Forelimb muscle (tissue), 1 donor: ENCODE results near the gene DCD. TPM values are rescaled to one million over a fixed set of nuclear protein-coding genes. Genes with fewer than 3 reads are reported as not detected.
"Not testable (repeated sequence)": the region's sequence is repeated elsewhere in the genome, so short reads cannot be mapped to it uniquely, and the experiment has no call there.

ENCODE experiments used
- DNase-seq: peaks from one replicate; pipeline ENCODE4 v3.0.0-alpha.2; 2013; ENCODE audit warnings: low read depth
- polyA plus RNA-seq: library from polyadenylated mRNA; unstranded; fragments of 120-200 nt; gene quantifications from one replicate; pipeline ENCODE4 v1.2.1, GENCODE V29; 2013; ENCODE audit not compliant: insufficient read length

The DCD gene, protein sequence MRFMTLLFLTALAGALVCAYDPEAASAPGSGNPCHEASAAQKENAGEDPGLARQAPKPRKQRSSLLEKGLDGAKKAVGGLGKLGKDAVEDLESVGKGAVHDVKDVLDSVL
- polyA plus RNA-seq: not detected

DNA sequence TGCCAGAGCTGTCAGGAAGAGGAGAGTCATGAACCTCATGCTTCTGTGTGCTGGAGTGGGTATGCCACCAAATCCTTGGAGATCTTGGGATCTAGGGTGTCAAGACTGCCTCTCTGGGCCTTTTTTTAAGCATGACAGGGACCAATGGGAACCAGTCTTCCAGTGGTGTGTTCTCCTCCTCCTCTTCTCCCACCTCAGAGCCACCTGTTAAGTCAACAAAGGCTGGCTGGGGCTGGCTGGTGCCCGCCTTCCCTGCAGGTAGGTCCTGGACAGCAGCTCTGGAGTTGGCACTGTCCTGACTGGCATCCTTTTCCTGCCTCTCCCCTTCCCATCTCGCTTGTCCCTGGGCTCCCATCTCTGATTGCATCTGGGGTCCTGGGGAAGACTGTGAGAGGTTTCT is at the start of gene DCD:
TSS of gene DCD (minus strand) at position 101 of the 400 bp plus-strand sequence. CDS start at position 39, 62 bp downstream.
- DNase-seq: no peak

DNA sequence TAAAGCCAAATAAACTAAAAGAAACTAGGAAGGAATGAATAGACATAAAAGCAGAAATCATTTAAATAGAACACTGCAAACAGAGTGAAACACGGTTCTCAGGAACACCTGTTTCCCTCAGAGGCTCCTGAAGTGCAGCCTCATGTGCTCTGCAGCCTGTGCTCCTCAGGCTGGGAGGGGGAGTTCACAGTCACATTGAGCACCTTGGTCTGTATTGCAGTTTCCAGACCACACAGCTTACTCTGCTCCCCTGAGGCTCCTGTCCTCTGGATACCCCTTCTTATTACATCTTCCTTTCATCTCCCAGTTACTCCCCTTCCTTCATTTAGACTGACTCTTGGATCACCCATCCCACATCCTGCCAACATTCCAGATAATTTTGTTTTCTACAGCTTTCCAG is 49.7 kb upstream of the DCD start:
- DNase-seq: peak; percentile 14

DNA sequence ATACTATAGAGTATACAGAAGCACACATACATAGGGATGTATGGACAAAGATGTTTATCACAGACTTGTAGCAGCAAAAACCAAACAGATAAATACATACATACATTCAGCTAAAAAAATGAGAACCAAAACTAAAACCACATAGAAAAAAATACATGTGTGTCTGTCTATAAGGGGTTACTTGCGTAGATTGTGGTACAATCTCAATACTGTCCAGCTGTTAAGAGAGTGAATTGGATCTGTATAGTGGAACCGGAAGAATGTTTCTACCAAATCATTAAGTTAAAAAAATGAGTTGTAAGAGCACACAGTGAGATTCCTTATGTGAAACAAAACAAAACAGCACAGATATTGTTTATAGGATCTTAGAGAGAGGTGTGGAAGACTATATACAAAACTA is 44.2 kb upstream of the DCD start:
- no peak for DNase-seq

DNA sequence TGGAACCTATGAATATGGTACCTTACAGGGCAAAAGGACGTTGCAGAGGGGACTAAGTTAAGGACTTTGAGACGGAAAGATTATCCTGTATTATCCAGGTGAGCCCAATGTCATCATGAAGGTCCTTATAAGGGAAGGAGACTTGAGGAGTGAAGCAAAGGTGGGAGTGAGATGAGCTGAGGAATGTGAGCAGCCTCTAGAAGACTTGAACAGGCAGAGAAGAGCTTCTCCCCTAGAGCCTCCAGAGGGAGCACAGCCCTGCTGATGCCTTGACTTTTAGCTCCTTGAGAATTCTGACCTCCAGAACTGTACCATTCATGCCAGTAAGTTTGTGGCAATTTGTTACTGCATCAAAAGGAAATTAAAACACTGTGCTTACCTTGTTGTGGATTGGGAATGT is 41.8 kb upstream of the DCD start:
- no peak for DNase-seq

DNA sequence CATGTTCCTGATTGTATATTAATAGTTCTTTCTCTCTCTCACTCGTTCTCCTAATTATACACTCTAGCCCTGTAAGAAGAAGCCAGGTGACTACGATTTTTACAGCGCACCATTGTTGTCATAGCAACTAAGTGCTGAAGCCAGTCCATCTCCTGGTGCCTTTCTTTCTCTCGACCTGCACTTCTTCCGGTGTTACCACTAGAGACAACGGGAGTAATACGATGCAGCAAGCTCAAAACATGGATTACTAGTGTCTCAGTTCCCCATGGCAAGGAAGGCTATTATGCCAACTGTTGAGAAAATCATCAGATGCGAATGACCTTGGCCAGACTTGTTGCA is 40.8 kb upstream of the DCD start:
- DNase-seq: no peak

DNA sequence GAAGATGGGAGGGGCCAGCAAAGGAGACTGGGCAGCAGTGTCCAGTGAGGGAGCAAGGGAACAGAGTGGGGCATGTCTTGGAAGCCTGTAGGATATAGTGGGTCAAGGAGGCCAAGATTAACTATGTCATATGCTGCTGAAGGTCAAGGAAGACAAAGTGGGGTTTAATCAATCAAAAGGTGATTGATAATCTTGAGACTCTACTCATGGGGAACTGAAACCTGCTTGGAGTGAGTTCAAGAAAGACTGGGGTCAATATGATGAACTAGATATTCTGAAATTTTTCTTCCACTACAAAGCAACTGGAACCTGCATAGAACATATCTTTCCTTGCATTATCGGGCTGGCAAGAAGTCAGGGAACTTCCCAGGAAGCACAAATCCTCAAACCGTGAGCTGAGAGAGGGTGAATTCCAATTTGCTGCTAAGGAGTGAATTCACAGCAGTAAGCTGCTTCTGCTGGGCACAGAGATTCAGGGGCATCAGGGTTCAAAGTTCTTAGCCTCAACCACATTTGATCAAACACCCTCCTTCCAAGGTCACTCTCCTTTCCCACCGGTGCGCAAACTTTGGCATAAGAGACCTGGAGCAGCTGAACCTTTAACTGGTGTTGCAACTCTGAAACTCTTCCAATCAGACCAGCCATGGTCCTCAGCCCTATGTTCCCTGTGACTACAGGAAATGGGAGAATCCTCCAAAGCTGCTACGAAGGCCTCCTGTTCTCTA is 40.3 kb upstream of the DCD start:
- no peak for DNase-seq

DNA sequence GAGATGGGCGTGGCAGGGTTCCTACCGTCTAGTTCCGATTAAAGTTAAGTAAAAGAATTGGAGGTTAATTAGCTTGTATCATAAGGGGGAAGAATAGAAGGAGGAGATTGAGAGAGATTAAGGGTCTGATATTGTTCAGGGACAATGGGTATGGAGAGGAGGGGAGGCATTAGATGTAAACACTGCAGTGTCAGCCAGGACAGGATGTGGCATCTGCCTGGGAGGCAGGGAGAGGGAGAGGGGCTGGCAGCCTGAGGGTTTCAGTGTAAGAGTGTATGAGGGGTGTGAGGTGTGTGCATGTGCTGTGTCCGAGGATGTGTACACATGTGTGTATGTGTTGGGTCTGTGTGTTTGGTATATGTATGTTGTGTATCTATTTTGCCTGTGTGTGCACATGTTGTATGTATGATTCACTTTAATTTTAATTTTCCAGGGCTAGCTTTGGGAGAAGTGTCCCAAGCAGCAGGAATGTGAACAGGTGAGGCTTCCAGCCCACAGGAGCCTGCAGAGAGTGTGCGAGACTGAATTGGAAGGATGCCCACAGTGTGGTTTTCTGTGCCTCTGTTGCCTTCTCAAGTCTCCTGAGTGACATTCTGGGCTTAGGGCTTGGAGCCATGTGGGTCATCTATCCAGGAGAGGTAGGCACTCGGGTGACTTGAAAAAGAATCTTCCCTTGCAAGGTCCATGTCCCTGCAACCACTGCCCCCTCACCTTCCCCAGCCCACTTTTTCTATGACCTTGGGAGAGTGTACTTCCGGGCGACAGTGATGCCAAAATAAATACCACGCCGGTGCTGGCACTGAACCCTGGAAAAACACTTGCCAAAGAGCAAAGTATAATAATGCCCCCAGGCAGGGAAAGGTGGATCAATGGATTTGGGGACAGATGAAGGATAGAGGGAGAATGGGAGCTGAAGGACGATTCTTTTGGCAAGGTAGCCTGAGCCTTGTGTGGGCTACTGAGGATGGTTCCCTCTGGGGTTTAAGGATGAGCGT is 36.8 kb upstream of the DCD start:
- DNase-seq: no peak

DNA sequence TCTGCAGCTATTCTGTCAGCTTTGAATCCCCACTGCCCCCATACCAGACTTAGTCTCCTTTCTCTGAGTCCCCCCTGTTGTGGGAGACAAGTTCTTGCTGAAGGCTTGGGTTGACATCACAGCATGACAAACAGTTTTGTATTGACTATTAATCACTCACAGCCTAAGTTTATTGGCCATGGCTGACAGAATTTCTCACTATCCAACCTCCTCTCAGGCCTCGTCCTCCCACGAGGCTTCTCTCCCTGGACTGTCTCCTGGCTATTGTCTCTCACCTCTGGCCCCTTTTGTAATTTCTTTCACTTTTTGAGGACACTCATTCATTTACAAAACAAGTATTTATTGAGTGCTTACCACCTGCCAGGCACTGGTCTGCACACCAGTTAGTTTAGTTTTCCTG is 35.2 kb upstream of the DCD start:
- no peak for DNase-seq

DNA sequence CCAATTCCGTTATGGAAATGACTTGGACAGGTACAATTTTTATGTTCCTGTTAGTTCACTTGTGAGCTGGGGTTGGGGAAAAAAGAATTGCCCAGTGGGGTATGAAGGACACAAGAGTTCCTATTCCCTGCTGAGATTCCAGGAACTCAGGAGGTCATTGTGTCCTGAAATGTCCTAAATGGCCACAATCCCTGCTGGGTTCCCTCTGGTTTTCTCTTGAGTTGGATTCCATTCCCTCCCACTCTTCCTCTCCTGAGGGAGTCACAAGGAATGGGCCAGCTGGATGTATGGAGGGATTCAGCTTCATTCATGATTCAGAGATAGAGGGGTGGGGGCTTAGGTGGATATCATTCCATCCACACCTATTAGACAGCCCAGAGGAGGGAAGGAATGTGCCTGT is 34.5 kb upstream of the DCD start:
- no peak for DNase-seq

DNA sequence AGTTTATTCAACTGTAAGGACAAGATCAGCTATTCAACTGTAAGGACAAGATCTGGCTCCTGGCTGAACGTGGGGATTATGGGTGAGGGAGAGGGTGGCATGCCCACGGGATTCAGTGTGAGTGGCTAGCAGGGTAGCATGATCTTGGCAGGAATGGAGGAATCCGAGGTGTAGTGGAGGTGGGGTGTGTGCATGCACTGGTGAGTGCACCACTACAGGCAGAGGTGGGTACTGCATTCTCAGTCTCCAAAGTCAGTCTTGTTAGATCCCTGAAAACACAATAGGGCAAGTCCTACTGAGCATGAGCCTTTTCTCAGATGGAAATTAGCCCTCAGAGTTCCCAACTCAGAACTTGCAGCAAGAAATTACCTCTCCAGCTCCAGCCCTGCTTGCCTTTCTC is 32.2 kb upstream of the DCD start:
- no peak for DNase-seq

DNA sequence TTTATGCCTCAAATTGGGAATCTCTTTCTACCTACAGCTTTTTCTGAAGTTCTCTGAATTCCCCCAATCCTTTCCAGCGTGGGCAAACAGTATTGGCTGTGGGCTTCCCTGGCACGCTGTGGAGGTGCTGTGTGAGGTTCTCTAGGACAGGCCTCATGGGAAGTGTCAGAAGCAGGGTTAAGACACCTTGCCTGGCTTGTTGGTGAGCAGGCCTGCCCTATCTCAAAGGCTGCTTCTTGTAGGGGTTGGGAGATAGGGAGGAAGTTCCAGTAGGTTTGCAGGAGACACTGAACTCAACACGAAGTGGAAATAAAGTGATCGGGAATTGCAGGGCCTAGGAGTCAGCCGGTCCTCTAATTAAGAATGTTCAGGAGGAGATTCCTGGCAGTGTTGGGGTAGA is 30.0 kb upstream of the DCD start:
- no peak for DNase-seq

DNA sequence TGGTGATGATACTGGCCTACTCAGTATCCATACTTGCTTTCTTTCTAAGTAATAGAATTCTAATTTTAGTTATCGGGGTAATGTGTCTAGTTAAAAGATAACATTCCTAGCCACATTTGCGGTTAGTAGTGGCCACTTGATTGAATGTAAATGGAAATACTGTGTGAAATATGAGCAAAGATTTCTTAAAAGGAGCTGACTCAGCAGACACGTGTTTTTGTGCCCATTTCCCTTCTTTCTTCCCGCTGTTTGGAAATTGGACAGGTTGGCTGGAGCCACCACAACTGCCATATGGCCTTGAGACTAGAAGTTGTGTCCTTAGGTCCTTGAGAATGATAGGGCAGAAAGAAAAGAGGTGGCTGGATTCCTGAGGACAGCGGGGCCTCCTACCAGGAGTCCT is 19.8 kb upstream of the DCD start:
- no peak for DNase-seq

DNA sequence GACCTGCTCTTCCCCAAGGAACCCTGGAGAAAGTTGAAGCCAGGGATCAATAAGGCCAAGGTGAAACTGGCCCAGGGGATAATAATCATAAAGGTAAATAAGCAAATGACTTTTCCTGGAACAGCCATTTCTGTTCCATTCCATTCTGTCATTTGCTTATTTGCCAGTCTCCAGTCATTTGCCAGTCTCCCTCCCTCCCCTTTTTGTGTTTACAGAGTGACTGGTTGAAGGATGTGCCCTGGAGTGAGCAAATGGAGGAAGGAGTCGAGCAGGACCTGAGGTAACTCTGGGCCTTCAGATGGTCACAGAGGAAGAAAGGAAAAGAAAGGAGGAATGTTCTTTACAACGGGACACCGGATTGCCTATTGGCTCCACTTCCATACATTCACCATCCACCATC is 17.8 kb upstream of the DCD start:
- no peak for DNase-seq

DNA sequence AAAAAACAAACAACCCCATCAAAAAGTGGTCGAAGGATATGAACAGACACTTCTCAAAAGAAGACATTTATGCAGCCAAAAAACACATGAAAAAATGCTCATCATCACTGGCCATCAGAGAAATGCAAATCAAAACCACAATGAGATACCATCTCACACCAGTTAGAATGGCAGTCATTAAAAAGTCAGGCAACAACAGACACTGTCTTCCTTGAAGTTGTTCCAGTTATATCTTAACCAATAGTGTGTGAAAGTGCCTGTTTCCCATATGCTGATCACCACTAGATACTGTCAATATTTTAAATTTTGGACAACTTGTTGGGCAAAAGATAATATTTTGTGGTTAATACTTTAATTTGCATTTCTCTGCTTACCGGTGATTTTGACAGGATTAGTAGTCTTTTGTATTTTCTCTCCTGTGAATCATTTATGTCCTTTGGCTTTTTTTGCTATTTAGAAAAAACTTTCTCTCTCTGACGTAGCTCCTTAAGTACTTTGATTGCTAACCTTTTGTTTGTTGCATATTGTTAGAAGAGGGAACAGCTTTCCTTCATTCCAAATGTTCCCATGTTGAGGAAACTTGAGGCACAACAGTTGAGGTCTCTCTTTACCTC is 17.0 kb upstream of the DCD start:
- DNase-seq: not testable (repeated sequence)

DNA sequence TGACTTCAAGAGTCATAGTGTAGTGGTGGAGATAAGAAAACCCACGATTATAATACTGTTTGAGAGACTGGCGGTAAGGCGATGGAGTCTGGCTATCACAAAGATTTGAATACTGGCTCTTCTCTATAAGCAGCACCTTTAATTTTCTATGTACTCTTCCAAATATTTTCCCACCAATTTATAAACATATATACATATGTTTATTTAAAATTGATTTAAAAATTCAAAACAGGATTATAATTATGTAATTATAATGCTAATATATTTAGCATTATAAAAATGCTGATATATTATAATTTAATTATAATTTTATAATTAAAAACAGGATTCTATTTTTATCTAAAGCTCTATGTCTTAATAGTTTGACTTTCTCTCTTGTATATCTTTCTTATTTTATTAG is 15.4 kb upstream of the DCD start:
- no peak for DNase-seq

DNA sequence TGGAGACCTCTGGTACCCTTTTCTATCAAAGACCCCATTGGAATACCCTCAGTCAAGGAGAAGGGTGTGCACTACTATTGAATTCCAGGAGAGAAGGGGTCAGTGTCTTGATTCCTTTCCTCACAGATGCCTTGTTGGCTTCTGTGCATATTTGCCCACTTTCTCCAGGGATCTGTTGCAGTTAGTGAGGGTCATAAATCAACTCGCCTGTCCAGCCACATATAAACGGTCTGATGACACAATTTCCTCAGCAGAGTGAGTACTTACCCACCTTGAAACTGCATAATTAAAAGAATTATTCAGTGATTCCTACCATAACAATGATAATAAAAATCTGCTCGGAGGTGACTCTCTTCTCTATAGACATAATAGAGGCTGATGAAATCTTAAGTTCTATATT is 13.9 kb upstream of the DCD start:
- no peak for DNase-seq

DNA sequence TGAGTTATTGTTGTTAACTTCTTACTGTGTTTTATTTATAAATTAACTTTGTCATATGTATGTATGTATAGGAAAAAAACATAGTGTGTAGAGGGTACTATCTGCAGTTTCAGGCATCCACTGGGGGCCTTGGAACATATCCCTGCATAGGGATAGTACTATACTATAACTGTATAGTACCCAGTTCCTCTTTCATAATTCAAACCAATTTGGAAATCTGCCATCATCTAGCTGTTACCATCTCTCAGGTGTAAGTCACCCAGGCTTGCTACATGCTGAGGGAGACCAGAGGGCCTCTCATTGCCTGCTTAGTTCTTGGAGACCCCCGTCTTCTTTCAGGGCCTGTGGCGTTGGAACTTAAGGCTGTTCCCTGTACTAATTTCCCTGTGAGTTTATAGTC is 12.9 kb upstream of the DCD start:
- no peak for DNase-seq

DNA sequence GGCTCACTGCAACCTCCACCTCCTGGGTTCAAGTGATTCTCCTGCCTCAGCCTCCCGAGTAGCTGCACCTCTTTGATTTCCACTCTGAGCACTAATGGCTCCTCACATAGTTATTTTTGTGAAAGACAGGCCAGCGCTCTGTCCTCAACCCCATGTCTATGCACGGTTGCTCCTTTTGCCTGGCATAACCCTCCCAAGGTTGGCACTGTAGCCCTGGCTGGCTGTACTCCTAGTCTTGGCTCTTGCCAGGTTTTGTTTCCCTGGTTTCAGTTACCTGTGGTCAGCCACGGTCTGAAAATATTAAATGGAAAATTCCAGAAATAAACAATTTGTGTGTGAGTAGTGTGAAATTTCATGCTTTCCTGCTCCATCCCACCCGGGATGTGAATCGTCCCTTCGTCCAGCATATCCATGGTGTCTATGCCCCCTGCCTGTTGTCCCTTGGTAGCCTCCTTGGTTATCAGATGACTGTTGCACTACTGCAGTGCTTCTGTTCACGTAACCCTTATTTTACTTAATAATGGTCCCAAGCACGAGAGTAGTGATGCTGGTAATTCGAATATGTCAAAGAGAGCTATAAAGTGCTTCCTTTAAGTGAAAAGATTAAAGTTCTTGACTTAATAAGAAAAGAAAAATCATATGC is 12.3 kb upstream of the DCD start:
- DNase-seq: no peak

DNA sequence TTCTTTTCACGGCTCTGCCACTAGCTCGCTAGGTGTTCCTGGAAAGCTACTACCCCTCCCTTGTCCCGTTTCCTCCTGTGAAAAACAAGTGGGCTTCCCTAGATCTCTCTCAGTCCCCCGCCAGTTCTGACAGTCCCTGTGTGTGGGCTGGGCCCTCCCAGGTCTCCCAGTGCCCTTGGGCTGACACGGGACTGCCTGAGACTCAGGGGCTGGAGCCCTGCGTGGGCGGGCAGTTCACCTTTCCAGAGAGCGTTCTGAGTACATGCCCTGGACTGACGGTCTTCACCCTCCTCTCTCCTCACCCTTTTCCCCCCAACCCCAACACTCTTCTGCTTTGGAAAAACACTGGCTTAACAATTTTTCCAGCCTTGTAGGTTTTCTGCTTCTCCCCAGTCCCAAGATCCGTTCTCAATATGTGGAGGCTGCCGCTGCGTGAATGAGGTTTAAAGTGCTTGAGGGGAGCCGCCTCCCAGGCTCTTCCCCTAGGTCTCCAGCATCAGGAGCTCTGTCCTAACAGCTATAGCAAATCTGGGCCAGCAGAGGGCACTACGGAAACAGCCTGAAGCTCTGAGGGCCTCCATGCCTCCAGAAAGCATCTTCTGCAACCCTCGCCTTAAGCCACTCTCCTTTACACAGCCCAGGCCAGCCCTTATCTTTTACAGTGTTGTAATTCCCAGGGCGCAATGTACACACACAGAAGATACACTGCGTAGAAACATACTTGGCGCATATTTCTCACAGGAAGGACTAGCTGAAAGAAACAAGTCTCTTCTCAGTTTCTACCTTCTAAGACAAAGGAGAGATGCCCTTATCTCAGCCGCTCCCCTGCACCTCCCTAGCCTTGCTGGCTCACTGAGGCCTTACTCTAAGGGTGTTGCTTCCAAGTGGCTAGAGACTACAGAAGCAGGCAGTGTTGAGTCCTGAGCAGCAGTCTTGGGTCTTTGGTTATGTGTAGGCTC is 10.4 kb upstream of the DCD start:
- DNase-seq: no peak

DNA sequence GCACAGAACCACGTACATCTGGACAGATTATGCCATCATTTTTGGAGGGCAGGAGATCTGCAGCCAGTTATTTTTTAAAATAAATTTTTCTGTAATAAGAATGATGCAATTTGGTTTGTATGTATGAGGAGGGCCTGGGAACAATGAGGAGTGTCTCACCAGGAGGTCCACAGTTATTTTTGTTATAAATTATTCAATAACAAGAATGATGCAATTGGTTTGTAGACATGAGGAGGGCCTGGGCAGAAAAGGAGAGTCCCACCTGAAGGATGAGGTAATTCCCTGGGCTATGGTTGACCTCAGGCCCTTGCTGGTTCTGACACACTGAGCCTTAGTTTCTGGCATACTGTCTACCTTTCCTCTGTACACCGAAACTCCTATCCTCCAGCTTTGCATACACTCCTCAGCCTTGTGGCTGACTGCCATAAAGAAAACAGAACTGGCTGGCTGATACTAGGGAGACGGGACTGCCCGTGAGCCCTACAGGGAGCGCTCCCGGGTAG is 9.0 kb upstream of the DCD start:
- DNase-seq: no peak

DNA sequence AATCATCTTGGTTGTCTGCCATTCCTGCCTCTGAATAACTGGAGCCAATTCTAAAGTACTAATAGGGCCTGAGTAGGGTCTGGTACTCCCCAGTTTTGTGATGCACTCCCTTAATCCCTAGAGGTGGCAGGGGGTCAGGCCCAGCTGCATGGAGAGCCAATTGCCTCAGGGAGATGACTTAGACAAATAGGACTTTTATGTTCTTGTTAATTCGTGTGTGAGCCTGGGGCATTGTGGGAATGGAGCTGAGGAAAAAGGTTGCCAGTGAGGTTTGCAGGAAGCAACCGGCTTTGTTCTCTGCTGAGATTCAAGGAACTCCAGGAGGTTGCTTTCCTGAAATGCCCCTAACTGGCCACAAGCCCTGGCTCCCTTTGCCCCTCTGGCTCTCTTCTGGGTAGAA is 6.8 kb upstream of the DCD start:
- no peak for DNase-seq
